ENCODE measurements around the gene RAB11FIP4.

- no peak for TF ChIP-seq CTCF (IDR thresholded peaks at IDR 0.05; ENCODE audit: borderline replicate concordance, extremely low read depth, low read length, poor library complexity, severe bottlenecking)
- TF ChIP-seq EZH2 (IDR thresholded peaks at IDR 0.05; ENCODE audit: borderline replicate concordance, low read depth, low read length, severe bottlenecking), result no peak
Observed at GRCh38 chr17:31564883-31565301, 173.4 kb downstream of the RAB11FIP4 start.
